Measurements from ENCODE around the gene PLA2G6.

- peak; percentile 52 to 59 (median 54); a peak in 5 of 6 replicates for TF ChIP-seq CTCF (IDR thresholded peaks at IDR 0.05 in 2 of 3, conservative IDR thresholded peaks at IDR 0.05 in 1 of 3; ENCODE audit: borderline replicate concordance in 1 of 3, insufficient read depth in 1 of 3, low read depth in 2 of 3, low read length in 2 of 3)
- TF ChIP-seq RAD21 (IDR thresholded peaks at IDR 0.05; ENCODE audit: low read depth), result peak; percentile 76
- no peak for TF ChIP-seq ELF1 (IDR thresholded peaks at IDR 0.05; ENCODE audit: borderline replicate concordance, low read depth)
These were observed 48.6 kb upstream of the PLA2G6 start for GRCh38 chr22:38230108-38230825.
